Measurements from ENCODE around the gene AP3M1.

The AP3M1 gene

DNA sequence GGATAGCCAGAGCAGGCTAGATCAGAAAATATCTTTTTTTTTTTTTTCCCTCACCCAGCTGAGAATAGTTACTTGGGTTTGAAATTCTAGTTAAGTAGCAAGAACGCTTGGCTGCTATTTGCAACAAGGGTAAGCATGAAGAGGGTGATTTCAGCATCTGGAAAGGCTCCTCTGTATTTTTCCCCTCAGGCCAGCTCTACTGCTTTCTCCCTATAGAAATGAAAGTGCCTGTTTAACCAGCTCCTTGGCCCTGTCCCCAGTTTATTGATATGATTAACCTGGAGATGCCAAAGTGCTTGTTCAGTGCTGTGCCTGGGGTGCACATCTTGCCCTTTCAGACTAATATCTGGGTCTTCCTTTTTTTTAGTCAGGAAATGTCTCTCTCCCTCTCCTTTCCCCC is 37.1 kb downstream of the AP3M1 start:
- no peak for DNase-seq

DNA sequence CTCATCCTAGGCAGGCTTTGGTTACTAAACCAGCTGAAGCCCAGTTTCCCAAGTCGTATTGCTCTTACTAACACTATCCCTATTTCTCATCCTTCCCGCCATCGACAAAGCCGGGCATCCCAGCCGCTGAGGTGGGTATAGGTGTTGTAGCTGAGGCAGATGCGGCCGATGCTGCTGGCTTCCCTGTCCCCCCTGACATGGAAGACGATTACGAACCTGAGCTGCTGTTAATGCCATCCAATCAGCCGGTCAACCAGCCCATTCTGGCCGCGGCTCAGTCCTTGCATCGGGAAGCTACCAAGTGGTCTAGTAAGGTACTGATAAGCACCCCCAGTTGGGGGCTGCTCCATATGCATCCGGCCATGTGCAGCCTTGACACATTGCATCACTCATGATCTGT is 38.8 kb downstream of the AP3M1 start:
- DNase-seq, result no peak

DNA sequence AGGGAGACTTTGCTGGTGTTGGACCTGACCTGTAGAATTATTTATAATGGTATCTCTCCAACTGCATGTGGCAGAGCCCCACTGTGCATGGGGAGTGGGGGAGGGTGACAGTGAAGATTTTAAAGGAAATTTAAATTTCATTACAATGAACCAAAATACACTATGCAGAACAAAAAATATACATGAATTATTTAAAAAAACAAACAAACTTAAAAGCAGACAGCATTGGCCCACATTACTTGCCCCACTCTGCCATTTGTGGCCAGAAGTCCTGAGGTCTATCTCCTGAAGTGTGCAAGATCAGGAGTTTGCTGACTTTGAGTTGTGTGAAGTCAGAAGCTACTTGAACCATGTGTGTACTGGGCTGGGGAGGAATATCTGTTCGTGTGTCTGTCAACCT is 40.5 kb downstream of the AP3M1 start:
- DNase-seq, result no peak

DNA sequence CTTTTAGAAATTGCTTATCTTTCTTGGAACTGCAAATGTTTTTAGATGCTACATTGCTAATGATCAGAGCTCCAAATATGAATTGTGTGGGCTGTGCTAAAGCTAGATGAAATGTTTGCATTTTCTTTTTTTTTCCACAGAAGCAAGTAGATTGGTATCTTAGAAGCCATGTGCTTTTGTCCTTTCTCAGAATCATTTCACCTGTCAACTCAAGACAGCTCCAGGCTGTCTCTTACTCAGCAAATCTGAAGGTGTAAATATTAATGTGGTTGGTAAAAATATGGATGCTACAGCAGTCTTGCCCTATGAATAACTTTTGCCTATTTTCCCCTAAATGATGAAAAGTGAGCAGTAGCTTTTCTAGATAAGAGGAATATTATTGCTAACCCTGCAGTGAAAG is 41.2 kb downstream of the AP3M1 start:
- no peak for DNase-seq

DNA sequence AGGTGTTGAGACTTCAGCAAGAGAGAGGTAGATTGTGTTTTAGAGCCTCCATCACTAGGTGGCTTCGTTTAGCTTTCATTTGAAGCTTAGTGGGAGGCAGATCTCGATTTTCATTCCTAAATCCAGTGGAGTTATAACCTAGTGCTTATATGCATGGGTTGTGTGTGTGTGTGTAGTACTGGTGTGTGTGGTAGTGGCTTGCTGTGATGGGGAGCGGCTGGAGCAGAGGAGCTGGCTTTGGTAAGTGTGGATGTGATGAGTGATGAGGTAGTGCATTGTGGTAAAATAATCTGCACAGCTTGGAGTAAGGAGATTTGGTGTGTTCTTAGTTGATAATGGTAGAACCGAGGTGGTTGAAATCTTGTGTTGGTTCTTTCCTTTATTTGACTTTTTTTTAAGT is 43.2 kb downstream of the AP3M1 start:
- no peak for DNase-seq

DNA sequence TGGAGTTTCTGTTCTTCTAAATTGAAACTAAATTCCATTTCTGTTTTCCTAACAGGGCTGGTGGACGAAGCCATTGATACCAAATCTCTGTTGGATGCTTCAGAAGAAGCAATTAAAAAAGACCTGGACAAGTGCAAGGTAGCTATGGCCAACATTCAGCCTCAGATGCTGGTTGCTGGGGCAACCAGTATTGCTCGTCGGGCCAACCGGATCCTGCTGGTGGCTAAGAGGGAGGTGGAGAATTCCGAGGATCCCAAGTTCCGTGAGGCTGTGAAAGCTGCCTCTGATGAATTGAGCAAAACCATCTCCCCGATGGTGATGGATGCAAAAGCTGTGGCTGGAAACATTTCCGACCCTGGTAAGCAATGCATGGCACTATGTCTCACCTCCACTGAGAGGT is 45.6 kb downstream of the AP3M1 start:
- no peak for DNase-seq

DNA sequence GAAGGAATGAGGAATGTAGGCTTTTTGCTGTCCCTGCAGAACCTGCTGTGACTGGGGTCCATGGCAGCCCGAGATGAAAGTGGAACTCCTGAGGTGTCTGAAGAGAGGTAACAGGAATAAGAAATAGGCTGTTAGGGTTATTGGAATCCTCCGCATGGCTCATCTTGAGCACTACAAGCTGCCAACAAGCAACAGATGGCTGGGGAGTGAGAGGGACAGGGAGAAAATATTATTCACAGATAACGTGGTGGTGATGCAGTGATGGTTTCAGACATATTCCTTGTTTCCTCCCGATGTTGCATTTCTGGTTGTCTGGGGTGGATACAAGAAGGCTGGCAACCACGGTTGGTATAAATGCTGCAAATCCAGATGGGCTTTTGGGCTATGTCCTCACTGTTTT is 46.1 kb downstream of the AP3M1 start:
- DNase-seq, result no peak

DNA sequence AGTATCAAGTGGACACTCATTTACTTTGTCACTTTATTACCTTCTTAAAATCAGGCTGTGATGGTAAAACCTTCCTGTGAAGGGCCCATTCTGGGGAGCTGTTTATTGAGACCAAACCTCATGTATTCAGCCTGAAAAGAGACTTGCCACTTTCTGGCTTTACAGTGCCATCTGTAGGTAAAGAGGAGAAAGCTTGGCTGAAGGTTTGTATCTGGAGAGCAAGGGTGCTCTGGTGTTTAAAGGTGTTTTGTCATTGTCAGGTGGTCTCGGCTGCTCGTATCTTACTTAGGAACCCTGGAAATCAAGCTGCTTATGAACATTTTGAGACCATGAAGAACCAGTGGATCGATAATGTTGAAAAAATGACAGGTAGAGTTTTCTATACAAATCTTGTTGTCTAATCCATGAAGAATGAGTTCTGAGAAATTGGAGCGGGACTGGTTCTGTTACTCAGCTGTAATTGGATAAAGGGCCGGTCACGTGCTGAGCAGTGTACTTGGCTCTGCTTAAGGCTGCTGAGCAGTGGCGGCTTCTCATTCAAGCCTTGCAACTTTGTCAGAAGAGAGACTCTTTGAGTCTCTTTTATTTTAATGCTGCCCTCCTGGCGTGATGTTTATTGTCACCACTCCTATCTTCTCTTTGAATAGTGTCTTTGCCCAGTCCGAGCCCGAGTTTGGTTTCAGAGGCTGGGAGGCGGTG is 46.9 kb downstream of the AP3M1 start:
- DNase-seq, result no peak

DNA sequence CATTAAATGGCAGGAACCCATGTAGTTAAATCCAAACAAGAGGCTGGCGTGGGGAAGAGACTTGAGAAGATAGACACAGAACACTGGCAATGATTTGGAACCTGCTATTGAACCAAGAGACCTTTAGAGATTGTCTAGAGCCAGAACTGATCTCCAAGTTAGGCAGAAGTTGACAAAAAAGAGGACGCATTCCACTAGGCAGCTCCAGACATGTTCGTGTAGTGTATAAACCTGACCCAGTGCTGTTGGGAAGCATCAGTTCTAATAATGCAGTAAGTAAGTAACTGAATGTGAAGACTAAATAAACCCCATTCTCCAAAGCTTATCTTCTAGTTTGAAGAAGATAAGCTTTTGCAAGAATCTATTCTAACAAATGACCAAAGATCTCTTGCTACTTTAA is 50.8 kb downstream of the AP3M1 start:
- no peak for DNase-seq

DNA sequence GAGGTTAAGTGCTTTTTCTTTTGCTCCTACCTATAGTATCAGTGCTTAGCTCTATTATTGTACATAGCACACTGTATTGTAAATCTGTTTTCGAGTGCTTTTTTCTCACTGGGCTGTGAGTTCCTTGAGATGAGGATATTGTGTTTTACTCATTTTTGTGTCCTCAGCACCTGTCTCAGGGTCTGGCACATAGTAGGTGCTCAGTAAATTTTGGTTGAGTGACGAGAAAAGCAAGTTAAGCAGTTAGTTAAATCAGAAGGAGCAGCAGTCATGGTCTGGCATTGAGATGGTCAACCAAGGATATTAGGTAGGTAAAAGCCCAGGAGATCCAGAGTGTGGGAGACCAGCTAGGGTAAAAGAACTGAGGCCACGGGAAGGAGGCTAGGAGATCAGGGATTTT is 51.2 kb downstream of the AP3M1 start:
- DNase-seq, result no peak

DNA sequence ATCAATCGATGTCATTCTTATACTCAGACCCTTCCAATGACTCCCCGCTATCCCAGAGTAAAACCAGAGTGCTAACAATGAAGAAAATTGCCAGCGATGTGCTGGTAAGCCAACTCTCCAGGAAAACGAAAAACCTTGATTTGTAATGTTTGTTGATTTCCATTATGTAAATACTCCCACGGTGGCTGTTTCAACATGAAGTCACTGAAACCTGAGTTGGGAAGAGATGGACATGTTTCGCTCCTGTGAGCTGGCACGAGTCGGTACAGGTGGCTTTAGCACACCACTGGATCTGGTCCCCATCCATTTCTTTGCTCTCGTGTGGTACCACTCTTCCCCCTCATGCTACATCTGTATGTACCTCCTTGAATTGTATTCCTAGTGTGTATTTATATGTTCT is 52.9 kb downstream of the AP3M1 start:
- no peak for DNase-seq

DNA sequence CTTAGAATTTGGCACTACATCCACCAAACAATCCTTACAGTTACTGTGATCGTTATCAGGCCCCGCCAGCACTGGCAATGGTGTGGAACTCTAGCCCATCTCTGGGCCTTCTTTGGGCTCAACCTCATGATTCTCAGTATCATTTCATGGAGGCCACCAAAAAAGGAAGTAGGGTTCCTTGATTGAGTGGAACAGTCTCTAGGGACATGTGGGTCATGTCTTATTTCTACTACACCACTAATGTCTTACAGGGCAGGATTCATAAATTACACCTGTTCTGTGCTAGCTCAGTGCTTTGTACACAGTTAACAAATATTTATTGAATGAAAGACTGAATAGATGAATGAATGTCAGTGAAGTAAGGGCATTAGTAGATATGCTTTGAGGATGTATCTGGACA is 53.9 kb downstream of the AP3M1 start:
- DNase-seq, result no peak

DNA sequence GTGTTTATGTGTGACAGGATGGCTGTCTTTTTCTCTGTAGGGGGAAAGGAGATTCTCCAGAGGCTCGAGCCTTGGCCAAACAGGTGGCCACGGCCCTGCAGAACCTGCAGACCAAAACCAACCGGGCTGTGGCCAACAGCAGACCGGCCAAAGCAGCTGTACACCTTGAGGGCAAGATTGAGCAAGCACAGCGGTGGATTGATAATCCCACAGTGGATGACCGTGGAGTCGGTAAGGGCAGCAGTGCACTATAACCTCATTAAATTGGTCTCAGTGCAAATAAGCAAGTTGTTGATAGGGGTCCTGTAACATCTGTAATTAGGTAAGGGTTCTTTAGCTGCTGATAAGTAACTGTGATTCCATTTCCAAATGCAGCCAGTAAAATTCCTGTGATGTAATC is 56.4 kb downstream of the AP3M1 start:
- no peak for DNase-seq

DNA sequence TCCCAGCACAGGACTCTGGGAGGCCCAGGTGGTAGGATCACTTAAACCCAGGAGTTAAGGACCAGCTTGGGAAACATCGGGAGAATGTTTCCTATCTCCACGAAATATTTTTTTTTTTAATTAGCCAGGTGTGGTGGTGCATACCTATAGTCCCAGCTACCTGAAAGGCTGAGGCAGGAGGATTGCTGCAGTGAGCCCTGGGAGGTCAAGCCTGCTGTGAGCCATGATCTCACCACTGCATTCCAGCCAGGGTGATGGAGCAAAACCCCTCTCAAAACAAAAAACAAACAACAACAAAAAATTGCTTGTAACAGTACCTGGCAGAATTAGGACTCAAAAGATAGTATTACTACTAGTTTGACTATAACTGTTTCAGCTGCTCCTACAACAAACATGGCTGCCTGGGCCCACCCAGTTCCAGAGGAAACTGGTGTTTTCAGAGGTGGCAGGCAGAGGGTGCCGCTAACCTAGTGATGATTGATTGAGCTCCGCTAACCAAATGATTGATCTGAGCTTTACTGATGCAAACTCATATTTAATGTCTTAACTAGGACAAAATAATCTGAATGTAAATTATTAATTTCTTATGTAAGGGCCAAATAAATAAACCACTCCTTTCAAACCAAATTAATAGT is 57.0 kb downstream of the AP3M1 start:
- DNase-seq, result no peak

DNA sequence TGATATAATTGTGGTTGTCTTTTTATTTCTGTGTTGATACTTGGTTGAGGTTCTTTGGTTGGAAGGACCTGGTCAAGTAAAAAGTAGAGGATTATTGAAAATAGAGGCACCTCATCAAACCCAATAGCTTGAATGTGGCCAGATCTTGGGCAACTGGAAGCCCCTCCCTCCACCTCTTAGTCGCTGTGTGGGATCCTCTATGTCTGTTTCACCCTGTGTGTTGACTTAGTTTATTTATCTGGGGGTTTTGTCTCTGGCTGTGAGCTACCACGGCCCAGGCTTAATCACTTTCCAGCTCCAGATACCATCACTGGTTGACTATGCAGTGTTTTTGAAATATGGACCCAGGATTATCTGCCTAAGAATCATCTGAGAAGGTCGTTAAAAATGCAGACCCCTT is 58.3 kb downstream of the AP3M1 start:
- no peak for DNase-seq

DNA sequence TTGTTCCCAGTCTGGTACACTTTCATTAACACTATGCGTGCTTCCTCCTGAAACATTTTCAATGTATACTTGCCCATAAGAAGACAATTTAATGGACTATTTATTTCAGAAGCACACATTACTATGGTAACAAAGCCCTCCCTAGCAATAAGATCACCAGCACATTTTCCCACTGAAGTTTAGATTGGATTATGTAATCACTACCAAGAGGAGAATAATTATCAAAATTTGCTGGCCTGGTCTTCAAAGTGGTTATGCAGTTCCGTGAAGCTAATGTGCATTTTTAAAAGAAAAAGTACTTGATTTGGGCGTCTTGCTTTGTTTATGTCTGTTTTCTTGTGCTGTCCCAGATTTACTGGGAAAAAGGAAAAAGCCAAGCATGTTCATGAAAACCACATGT is 61.9 kb downstream of the AP3M1 start:
- DNase-seq, result no peak

DNA sequence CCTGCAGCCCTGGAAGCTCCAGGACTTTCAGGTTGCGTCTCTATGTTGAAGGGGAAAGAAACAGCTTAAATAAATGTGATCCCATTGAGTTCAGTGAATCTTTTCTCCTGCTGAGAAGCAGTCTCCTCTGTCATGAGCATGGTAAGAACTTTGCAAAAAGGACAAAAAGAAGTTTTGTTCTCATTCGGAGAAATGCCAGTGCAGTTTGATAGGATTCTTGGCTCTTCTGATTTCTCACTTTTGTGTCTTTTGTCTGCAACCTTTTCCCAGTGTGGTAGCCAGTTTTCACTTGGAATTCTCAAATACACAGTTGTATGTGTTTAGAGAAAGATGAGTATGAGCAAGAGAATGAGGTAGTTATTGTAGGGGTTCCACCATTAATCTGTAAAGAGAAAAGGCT is 64.3 kb downstream of the AP3M1 start:
- DNase-seq, result no peak

DNA sequence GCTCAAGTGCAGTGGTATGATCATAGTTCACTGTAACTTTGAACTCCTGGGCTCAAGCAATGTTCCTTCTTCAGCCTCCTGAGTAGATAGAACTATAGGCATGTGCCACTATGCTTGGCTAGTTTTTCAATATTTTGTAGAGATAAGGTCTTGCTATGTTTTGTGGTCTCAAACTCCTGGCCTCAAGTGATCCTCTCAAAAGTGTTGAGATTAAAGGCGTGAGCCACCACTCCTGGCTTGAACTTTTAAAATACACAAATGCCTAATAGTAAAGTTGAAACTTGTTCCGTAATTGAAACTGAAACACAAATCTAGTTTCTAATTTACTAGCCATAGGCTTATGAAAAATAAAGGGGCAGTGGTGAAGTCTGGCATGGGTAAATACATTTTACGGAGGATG is 65.7 kb downstream of the AP3M1 start:
- no peak for DNase-seq

DNA sequence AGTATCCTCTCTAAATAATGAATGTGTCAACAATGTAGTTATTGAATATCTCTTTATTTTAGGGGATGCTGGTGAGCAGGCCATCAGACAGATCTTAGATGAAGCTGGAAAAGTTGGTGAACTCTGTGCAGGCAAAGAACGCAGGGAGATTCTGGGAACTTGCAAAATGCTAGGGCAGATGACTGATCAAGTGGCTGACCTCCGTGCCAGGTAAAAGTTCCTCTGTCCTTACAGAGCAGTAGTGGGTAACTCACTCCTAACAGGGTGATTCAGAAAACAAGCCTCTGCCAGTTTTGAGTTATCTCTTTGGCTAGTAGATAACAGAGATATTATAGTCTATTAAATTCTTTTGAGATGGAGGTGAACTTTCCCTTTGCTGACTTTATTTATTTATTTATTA is 67.3 kb downstream of the AP3M1 start:
- DNase-seq, result no peak

DNA sequence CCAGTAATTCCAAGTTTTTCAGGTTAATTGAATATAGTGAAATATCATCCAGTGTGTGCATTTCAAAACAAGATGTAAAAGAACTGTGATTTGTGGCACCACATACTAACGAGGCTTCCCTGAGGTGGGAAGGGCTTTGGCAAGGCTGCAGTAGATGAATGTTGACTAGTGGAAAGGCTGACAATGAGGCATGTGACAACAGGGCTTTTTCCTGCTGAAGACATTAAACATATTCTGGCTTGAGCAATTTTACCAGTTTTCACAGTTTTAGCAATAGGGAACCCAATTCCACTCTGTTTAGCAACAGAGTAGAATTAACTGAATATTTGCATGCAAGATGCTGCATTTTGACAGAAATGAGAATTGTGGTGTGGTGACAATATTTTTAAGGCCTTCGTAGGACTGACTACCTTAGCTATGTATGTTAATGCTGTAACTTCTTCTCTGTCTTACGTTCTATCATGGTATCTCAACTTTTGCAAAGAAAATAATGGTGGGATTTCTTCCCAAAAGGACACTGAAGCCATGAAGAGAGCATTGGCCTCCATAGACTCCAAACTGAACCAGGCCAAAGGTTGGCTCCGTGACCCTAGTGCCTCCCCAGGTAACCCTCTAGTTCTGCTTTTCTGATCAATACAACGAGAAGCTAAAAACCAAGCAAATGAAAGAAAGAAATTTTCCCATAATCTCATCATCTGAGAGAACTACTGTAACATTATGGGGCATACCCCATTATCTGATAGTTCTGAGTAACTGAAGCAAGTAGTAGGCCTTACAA is 68.5 kb downstream of the AP3M1 start:
- no peak for DNase-seq

DNA sequence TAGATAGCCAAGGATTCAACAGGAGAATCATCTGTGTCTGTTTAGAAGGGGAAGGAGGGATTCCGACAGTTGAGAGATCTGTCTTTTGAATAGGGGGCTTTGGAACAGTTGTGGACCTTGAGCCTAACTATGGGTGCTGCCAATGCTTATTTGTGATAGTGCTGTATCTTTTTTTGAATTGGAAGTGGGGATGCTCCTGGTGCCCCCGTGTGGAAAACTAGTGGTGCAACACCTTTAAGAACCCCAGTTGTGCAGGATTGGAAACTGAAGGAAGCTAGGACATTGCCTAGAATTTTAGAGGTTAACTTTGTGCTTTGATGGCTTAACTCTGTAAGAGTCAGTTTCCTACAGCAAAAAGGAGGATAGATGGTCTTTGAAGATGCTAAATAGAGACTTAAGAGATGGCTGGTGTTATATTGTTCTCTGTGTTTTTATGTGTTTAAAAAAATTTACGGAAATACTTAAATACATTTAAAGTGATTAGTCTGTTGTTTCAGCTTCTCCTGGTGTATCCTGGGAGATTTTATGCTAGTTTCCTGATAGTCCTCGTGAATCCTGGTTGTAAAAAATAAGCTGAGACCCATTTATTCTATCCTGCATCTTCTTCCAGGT is 69.3 kb downstream of the AP3M1 start:
- peak; percentile 26 for DNase-seq

DNA sequence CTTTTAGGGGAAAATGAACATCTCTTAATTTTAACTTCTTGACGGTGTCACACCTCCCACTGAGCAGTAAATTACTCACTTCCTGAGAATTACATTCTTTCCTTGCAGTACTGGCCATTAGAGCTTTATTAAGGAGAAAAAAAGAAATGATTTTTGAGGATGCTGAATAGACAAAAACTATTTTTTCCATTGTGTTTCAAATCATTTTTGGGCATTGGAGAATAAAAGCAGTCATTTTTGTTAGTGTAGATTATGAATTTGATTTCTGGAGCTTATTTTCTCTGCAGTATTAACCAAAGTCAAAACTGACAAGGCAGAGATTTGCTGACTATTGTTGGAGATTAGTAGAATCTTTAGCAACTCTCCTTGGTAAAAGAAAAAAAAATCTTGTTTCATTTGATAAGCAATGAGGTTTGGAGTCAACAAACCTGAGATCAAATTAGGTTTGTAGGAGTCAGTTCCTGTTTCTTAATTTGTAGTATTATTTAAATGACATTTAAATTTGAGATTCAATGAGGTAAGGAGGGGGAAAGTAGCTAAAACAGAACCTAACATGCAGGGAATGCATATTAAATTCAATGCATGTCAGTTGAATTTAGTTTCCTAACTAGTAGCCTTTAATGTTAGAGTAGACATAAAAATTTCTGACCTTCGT is 70.6 kb downstream of the AP3M1 start:
- no peak for DNase-seq
